GM12878 (cell line): ENCODE measurements around the gene CNPY1.

Source experiments
- CREB1 ChIP-seq: IDR thresholded peaks from 2 replicates; pipeline ENCODE4 v1.6.1; 2012; ENCODE audit warnings: low read depth, mild to moderate bottlenecking, inconsistent platforms
- ETV6 ChIP-seq, 2 experiments: fragments of 450-650 bp in 1 of 2; IDR thresholded peaks in 1 of 2; conservative IDR thresholded peaks in 1 of 2; 2 replicates each; pipeline ENCODE4 v1.6.1; 2014; ENCODE audit warnings: antibody characterized with exemption in 1 of 2, borderline replicate concordance in 1 of 2, low read depth in 1 of 2, mild to moderate bottlenecking in 1 of 2, moderate library complexity in 1 of 2
- NFYA ChIP-seq: IDR thresholded peaks from 2 replicates; pipeline ENCODE4 v1.6.1; 2011; ENCODE audit warnings: low read depth, mild to moderate bottlenecking, low read length, improper control_type of control experiment, borderline replicate concordance
- RAD51 ChIP-seq: fragments of 450-650 bp; IDR thresholded peaks from 2 replicates; pipeline ENCODE4 v1.6.1; 2016; ENCODE audit warnings: moderate library complexity, mild to moderate bottlenecking, inconsistent platforms
- YY1 ChIP-seq: IDR thresholded peaks from 2 replicates; pipeline ENCODE4 v1.6.1; 2011; ENCODE audit warnings: low read depth, mild to moderate bottlenecking, low read length
- TF ChIP-seq, protein P1 (sequence below): IDR thresholded peaks from 2 replicates; pipeline ENCODE4 v1.6.1; 2012; ENCODE audit warnings: mild to moderate bottlenecking, low read depth, low read length
- TF ChIP-seq, protein P2 (sequence below), 3 experiments: IDR thresholded peaks in 2 of 3; conservative IDR thresholded peaks in 1 of 3; 2 replicates each; pipeline ENCODE4 v1.5.1; 2011; ENCODE audit warnings: low read depth in 3 of 3, low read length in 3 of 3, mild to moderate bottlenecking in 3 of 3, control low read depth in 2 of 3, moderate library complexity in 2 of 3, inconsistent platforms in 1 of 3, mixed read lengths in 1 of 3; ENCODE audit not compliant: control insufficient read depth in 2 of 3, insufficient read depth in 1 of 3; ENCODE audit errors: extremely low read depth in 1 of 3
- TF ChIP-seq, protein P3 (sequence below): IDR thresholded peaks from 2 replicates; pipeline ENCODE4 v1.6.1; 2012; ENCODE audit warnings: low read length, inconsistent platforms
- TF ChIP-seq, protein P4 (sequence below): fragments of 150-350 bp; IDR thresholded peaks from 2 replicates; pipeline ENCODE4 v1.6.1; 2016; ENCODE audit warnings: low read depth, low read length
- TF ChIP-seq, protein P5 (sequence below): fragments of 450-650 bp; IDR thresholded peaks from 2 replicates; pipeline ENCODE4 v1.6.1; 2017; ENCODE audit warnings: borderline replicate concordance
- TF ChIP-seq, protein P6 (sequence below): IDR thresholded peaks from 2 replicates; pipeline ENCODE4 v1.6.1; 2011; ENCODE audit warnings: low read depth, low read length, improper control_type of control experiment, borderline replicate concordance

DNA sequence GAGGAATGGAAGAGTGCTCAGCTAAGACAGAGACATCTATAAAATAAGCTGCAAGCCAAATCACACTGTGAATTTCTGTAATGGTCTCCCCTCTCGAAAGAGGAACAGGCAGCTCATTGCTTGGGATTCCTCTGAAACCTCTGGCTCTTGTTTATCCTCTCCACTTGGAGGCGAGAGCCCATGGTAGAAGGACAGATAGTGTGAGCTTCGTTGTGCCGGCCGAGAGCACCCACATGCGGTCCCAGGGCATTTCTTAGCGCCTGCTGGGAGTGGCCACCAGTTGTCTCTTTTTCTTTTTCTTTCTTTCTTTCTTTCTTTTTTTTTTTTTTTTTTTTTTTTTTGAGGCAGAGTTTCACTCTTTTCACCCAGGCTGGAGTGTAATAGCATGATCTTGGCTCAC, 26.2 kb downstream of the CNPY1 start:
- TF ChIP-seq RAD51 (no peak), YY1 (no peak), CREB1 (no peak), ETV6 (conservative IDR thresholded peaks at IDR 0.05 in 1 of 2, IDR thresholded peaks at IDR 0.05 in 1 of 2; ENCODE audit: borderline replicate concordance in 1 of 2, low read depth in 1 of 2) (no peak), NFYA (no peak)
- TF ChIP-seq, protein P1, sequence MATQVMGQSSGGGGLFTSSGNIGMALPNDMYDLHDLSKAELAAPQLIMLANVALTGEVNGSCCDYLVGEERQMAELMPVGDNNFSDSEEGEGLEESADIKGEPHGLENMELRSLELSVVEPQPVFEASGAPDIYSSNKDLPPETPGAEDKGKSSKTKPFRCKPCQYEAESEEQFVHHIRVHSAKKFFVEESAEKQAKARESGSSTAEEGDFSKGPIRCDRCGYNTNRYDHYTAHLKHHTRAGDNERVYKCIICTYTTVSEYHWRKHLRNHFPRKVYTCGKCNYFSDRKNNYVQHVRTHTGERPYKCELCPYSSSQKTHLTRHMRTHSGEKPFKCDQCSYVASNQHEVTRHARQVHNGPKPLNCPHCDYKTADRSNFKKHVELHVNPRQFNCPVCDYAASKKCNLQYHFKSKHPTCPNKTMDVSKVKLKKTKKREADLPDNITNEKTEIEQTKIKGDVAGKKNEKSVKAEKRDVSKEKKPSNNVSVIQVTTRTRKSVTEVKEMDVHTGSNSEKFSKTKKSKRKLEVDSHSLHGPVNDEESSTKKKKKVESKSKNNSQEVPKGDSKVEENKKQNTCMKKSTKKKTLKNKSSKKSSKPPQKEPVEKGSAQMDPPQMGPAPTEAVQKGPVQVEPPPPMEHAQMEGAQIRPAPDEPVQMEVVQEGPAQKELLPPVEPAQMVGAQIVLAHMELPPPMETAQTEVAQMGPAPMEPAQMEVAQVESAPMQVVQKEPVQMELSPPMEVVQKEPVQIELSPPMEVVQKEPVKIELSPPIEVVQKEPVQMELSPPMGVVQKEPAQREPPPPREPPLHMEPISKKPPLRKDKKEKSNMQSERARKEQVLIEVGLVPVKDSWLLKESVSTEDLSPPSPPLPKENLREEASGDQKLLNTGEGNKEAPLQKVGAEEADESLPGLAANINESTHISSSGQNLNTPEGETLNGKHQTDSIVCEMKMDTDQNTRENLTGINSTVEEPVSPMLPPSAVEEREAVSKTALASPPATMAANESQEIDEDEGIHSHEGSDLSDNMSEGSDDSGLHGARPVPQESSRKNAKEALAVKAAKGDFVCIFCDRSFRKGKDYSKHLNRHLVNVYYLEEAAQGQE, result no peak
- TF ChIP-seq, protein P2, sequence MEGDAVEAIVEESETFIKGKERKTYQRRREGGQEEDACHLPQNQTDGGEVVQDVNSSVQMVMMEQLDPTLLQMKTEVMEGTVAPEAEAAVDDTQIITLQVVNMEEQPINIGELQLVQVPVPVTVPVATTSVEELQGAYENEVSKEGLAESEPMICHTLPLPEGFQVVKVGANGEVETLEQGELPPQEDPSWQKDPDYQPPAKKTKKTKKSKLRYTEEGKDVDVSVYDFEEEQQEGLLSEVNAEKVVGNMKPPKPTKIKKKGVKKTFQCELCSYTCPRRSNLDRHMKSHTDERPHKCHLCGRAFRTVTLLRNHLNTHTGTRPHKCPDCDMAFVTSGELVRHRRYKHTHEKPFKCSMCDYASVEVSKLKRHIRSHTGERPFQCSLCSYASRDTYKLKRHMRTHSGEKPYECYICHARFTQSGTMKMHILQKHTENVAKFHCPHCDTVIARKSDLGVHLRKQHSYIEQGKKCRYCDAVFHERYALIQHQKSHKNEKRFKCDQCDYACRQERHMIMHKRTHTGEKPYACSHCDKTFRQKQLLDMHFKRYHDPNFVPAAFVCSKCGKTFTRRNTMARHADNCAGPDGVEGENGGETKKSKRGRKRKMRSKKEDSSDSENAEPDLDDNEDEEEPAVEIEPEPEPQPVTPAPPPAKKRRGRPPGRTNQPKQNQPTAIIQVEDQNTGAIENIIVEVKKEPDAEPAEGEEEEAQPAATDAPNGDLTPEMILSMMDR (IDR thresholded peaks at IDR 0.05 in 2 of 3, conservative IDR thresholded peaks at IDR 0.05 in 1 of 3; ENCODE audit: control insufficient read depth in 2 of 3, extremely low read depth in 1 of 3, insufficient read depth in 1 of 3, low read depth in 3 of 3, low read length in 3 of 3), result no peak
- TF ChIP-seq, protein P3, sequence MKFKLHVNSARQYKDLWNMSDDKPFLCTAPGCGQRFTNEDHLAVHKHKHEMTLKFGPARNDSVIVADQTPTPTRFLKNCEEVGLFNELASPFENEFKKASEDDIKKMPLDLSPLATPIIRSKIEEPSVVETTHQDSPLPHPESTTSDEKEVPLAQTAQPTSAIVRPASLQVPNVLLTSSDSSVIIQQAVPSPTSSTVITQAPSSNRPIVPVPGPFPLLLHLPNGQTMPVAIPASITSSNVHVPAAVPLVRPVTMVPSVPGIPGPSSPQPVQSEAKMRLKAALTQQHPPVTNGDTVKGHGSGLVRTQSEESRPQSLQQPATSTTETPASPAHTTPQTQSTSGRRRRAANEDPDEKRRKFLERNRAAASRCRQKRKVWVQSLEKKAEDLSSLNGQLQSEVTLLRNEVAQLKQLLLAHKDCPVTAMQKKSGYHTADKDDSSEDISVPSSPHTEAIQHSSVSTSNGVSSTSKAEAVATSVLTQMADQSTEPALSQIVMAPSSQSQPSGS, result no peak
- TF ChIP-seq, protein P4, sequence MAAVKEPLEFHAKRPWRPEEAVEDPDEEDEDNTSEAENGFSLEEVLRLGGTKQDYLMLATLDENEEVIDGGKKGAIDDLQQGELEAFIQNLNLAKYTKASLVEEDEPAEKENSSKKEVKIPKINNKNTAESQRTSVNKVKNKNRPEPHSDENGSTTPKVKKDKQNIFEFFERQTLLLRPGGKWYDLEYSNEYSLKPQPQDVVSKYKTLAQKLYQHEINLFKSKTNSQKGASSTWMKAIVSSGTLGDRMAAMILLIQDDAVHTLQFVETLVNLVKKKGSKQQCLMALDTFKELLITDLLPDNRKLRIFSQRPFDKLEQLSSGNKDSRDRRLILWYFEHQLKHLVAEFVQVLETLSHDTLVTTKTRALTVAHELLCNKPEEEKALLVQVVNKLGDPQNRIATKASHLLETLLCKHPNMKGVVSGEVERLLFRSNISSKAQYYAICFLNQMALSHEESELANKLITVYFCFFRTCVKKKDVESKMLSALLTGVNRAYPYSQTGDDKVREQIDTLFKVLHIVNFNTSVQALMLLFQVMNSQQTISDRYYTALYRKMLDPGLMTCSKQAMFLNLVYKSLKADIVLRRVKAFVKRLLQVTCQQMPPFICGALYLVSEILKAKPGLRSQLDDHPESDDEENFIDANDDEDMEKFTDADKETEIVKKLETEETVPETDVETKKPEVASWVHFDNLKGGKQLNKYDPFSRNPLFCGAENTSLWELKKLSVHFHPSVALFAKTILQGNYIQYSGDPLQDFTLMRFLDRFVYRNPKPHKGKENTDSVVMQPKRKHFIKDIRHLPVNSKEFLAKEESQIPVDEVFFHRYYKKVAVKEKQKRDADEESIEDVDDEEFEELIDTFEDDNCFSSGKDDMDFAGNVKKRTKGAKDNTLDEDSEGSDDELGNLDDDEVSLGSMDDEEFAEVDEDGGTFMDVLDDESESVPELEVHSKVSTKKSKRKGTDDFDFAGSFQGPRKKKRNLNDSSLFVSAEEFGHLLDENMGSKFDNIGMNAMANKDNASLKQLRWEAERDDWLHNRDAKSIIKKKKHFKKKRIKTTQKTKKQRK, result no peak
- TF ChIP-seq, protein P5, sequence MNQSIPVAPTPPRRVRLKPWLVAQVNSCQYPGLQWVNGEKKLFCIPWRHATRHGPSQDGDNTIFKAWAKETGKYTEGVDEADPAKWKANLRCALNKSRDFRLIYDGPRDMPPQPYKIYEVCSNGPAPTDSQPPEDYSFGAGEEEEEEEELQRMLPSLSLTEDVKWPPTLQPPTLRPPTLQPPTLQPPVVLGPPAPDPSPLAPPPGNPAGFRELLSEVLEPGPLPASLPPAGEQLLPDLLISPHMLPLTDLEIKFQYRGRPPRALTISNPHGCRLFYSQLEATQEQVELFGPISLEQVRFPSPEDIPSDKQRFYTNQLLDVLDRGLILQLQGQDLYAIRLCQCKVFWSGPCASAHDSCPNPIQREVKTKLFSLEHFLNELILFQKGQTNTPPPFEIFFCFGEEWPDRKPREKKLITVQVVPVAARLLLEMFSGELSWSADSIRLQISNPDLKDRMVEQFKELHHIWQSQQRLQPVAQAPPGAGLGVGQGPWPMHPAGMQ, result no peak
- TF ChIP-seq, protein P6, sequence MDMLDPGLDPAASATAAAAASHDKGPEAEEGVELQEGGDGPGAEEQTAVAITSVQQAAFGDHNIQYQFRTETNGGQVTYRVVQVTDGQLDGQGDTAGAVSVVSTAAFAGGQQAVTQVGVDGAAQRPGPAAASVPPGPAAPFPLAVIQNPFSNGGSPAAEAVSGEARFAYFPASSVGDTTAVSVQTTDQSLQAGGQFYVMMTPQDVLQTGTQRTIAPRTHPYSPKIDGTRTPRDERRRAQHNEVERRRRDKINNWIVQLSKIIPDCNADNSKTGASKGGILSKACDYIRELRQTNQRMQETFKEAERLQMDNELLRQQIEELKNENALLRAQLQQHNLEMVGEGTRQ, result no peak
